Measurements from ENCODE around the gene IL6R.

DNA sequence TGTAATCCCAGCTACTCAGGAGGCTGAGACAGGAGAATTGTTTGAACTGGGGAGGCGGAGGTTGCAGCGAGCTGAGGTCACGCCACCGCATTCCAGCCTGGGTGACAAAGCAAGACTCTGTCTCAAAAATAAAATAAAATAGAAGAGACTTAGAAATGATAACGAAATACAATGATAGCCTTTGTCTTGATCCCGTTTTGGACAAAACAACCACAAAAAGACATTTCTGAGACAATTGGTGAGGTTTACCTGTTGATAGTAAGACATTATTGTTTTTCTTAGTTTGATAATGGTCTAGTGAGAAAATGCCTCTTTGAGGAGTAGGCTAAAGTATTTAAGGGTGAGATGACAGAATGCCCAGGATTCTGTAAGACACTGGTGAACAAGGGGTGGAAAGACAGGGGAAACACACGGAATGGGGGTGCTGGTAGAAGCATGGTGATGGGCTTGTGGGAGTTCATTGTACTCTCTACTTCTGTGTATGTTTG lies 109.0 kb downstream of the IL6R start:
- TF ChIP-seq, protein P1, sequence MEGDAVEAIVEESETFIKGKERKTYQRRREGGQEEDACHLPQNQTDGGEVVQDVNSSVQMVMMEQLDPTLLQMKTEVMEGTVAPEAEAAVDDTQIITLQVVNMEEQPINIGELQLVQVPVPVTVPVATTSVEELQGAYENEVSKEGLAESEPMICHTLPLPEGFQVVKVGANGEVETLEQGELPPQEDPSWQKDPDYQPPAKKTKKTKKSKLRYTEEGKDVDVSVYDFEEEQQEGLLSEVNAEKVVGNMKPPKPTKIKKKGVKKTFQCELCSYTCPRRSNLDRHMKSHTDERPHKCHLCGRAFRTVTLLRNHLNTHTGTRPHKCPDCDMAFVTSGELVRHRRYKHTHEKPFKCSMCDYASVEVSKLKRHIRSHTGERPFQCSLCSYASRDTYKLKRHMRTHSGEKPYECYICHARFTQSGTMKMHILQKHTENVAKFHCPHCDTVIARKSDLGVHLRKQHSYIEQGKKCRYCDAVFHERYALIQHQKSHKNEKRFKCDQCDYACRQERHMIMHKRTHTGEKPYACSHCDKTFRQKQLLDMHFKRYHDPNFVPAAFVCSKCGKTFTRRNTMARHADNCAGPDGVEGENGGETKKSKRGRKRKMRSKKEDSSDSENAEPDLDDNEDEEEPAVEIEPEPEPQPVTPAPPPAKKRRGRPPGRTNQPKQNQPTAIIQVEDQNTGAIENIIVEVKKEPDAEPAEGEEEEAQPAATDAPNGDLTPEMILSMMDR (IDR thresholded peaks at IDR 0.05): no peak
- no peak for TF ChIP-seq POLR2A (IDR thresholded peaks at IDR 0.05)
